Measurements from ENCODE around the gene LRP1. TPM values are rescaled to one million over a fixed set of nuclear protein-coding genes. Genes with fewer than 3 reads are reported as not detected.

The LRP1 gene
- total RNA-seq, 1 donor from 2014 or later, result 448 TPM

DNA sequence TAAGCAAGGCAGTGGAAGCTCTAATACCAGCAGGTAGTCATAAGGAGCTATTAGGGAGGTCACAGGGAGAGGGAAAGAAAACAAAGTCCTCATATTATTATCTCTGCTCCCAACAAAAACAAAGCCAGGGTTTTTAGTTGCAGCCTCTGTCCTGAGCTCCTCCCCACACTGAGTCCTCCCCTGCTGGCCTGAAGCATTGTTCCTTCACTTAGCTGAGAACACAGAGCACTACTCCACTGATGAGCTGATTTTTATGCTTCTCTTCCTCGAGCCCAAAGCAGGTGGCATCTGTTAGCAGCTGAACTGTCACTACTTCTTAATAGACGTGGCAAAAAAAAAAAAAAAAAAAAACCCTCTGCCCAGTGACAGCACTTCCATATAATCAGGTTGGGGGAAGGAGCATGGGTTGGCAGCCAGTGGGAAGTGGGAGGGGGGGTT is 133.2 kb downstream of the LRP1 start:
- Mint-ChIP-seq H3K9me3 (ENCODE audit: low read depth) (no peaks in the 10 kb centered on the region), H3K4me1 (ENCODE audit: low read depth) (peaks cover 12% of the 10 kb centered on the region), H3K4me3 (ENCODE audit: unreplicated experiment) (no peak overlapping the region), H3K27ac (ENCODE audit: unreplicated experiment) (no peak overlapping the region), H3K36me3 (ENCODE audit: low read depth) (peaks cover 5% of the 10 kb centered on the region), H3K27me3 (ENCODE audit: low read depth) (no peaks in the 10 kb centered on the region)
- TF ChIP-seq, protein P1, sequence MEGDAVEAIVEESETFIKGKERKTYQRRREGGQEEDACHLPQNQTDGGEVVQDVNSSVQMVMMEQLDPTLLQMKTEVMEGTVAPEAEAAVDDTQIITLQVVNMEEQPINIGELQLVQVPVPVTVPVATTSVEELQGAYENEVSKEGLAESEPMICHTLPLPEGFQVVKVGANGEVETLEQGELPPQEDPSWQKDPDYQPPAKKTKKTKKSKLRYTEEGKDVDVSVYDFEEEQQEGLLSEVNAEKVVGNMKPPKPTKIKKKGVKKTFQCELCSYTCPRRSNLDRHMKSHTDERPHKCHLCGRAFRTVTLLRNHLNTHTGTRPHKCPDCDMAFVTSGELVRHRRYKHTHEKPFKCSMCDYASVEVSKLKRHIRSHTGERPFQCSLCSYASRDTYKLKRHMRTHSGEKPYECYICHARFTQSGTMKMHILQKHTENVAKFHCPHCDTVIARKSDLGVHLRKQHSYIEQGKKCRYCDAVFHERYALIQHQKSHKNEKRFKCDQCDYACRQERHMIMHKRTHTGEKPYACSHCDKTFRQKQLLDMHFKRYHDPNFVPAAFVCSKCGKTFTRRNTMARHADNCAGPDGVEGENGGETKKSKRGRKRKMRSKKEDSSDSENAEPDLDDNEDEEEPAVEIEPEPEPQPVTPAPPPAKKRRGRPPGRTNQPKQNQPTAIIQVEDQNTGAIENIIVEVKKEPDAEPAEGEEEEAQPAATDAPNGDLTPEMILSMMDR (IDR thresholded peaks at IDR 0.05), result no peak
- no peak for DNase-seq (ENCODE audit: low spot score)

DNA sequence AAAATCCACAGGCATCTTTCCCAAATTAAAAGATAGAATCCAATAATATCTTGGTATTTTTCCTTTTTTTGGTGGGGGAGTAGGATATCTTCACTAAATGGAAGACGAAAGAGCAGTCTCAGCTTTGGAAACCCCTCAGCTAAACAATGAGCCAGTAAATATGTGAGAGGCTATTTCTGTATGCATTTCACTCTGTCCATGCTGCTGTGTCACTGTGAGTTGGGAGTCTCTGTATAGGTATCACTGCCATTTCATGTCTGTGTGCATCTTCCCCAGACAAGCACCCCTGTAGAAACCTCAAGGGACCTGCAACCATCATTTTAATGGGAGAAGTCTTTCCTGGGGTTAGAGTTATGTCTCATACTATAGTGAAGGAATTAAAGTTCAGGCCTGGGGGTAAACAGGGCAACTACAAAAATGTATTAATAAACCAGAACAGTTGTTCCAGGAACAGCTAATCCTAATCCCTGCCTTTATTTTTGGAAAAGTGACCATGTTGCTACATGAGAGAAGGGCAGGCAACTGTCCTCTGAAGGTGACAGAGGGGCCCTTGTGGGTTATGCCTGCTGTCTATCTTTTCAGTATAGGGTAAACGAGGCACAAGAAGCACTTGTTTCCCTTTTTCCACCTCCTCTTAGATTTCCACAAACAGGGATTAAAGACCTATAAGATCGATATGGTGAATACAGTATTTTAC is 134.0 kb downstream of the LRP1 start:
- TF ChIP-seq, protein P1 (IDR thresholded peaks at IDR 0.05), result no peak
- no peaks in the 10 kb centered on the region for H3K9me3 Mint-ChIP-seq (ENCODE audit: low read depth)
- H3K27me3 Mint-ChIP-seq (ENCODE audit: low read depth), result no peaks in the 10 kb centered on the region
- no peak for DNase-seq (ENCODE audit: low spot score)
- peaks cover 7% of the 10 kb centered on the region for H3K36me3 Mint-ChIP-seq (ENCODE audit: low read depth)
- H3K4me1 Mint-ChIP-seq (ENCODE audit: low read depth), result peaks cover 12% of the 10 kb centered on the region
- H3K27ac Mint-ChIP-seq (ENCODE audit: unreplicated experiment), result no peak overlapping the region
- no peak overlapping the region for H3K4me3 Mint-ChIP-seq (ENCODE audit: unreplicated experiment)

Small RNAs within 50 kb of the gene (microRNA-seq; reads per million reads assigned to microRNA genes)
- 16.6 reads per million, percentile 32 among the genes with 10 or more reads in this experiment for gene MIR1228 (ENCODE audit: borderline number of aligned reads)

Other genes with a start within 250 kb of the LRP1 start
- not detected in 3 replicates for gene SDR9C7, start 194.1 kb upstream of the LRP1 start, total RNA-seq
- 0.10 TPM in 1 of 3 replicates, not detected in the others for gene RDH16, start 170.9 kb upstream of the LRP1 start, total RNA-seq
- 5.8 to 6.1 TPM (median 6.0 TPM) in 3 replicates for gene ZBTB39, start 121.9 kb upstream of the LRP1 start, total RNA-seq
- gene TAC3, start 112.0 kb upstream of the LRP1 start, total RNA-seq, result not detected in 3 replicates
- 0.48 TPM in 1 of 3 replicates, not detected in the others for gene MYO1A, start 78.4 kb upstream of the LRP1 start, total RNA-seq
- gene NEMP1, start 49.7 kb upstream of the LRP1 start, total RNA-seq, result 11.7 to 14.7 TPM (median 12.9 TPM) in 3 replicates
- 30.7 to 32.5 TPM (median 31.1 TPM) in 3 replicates for gene NAB2, start 39.4 kb upstream of the LRP1 start, total RNA-seq
- 89.4 to 101 TPM (median 94.2 TPM) in 3 replicates for gene STAT6, start 17.1 kb upstream of the LRP1 start, total RNA-seq
- not detected in 3 replicates for gene LRP1-AS, start 19.1 kb downstream of the LRP1 start, total RNA-seq
- 75.4 to 85.4 TPM (median 82.8 TPM) in 3 replicates for gene NXPH4, start 88.3 kb downstream of the LRP1 start, total RNA-seq
- gene SHMT2, start 101.2 kb downstream of the LRP1 start, total RNA-seq, result 112 to 292 TPM (median 291 TPM) in 3 replicates
- 1.1 to 2.8 TPM (median 1.3 TPM) in 3 replicates for gene STAC3, start 122.7 kb downstream of the LRP1 start, total RNA-seq

Data from chondrocyte (in vitro differentiated cells).